HAP-1 (cell line): Measurements from ENCODE around the gene ZNF296.

Experiments used
- DNase-seq, 2 experiments: peaks; one replicate each; pipeline ENCODE4 v3.0.0-alpha.2; 2016 to 2020; ENCODE audit warnings: low spot score in 2 of 2
- H3K27me3 ChIP-seq: fragments of 250-450 bp; sonication (Bioruptor Pico); 2 replicates; pipeline ENCODE4 v1.5.1; 2020; ENCODE audit warnings: low read depth, mild to moderate bottlenecking, moderate library complexity
- H3K36me3 ChIP-seq: fragments of 250-450 bp; sonication (Bioruptor Pico); replicated peaks from 2 replicates; pipeline ENCODE4 v1.5.1; 2020; ENCODE audit warnings: mild to moderate bottlenecking
- H3K4me1 ChIP-seq: fragments of 250-450 bp; sonication (Bioruptor Pico); 2 replicates; pipeline ENCODE4 v1.5.1; 2020; ENCODE audit warnings: mild to moderate bottlenecking
- H3K4me3 ChIP-seq: fragments of 250-450 bp; sonication (Bioruptor Pico); 2 replicates; pipeline ENCODE4 v1.5.1; 2020; ENCODE audit warnings: mild to moderate bottlenecking, moderate library complexity
- H3K9me3 ChIP-seq: fragments of 250-450 bp; sonication (Bioruptor Pico); 2 replicates; pipeline ENCODE4 v1.5.1; 2020; ENCODE audit warnings: mild to moderate bottlenecking, moderate library complexity
- in situ Hi-C: fragments of 300-500 bp; cut with MboI; formaldehyde crosslinking; loops from 3 replicates; pipeline ENCODE4 v1.14.3; 2020; ENCODE audit warnings: low sequenced_read_pairs, inconsistent platforms, mixed read lengths

Gene ZNF296

DNA sequence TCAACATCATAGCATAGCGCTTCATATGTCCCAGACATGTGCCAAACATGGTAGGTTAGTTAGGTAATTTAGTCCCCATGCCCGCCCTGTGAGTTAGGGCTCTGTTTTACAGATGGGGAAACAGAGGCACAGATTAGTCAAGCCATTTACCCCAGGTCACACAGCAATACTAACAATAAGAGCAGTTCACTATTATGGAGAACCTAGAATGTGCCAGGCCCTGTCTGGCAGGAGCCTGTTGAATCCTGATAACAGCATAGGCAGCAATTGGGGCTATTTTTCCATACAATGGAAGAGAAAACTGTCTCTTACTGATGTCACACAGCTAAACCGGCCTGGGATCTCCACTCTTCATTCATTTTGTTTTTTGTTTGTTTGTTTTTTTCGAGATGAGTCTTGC is 10.2 kb upstream of the ZNF296 start:
- Histone ChIP-seq H3K9me3 (no peaks in the 10 kb centered on the region), H3K4me1 (0 out of 2 replicates have a peak, but pooled peaks cover 2% of the 10 kb centered on the region), H3K36me3 (peaks cover 56% of the 10 kb centered on the region), H3K27me3 (no peaks in the 10 kb centered on the region), H3K4me3 (no peak overlapping the region)
- no peak for DNase-seq
- in situ Hi-C loops = no loop called here

DNA sequence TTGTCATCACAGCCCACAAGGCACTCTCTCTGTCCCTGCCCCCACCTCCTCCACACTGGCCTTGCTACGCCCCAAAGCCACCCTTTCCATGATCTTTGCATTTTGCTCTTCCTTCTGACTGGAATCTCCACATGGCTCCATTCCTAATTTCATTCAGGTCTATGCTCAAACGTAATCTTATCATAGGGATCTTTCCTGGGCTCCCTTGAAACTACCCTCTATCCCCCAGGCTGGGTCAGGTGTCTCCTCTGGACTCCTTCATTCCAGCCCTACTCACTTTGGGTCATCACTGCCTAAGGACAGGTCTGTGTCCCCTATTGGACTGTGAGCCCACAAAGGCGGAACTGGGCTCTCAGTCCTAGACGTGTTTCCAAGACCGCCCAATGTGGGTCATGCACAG is 5.9 kb upstream of the ZNF296 start:
- peaks cover 36% of the 10 kb centered on the region for H3K36me3 ChIP-seq

DNA sequence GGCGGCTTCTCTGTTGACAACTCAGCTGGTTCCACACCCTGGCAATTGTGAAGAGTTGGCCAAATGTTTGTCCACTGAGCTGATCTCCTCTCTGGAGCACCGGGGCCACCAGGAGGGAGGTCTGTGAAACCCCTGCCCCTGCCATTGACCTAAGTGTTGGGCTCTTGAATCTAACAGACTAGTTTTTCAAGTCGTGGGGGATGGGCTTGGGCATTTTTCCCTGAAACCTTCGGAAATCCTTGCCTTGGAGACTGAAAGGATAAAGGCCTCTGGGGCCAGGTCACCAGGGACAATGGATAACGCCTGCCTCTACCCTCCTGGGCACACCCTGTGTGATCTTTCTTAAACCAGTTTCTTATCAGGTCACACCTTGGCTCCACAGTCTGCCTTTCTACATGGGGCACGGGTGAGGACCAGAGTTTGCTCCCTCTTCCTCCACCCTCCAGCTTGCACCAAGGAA is 3.7 kb upstream of the ZNF296 start:
- no peaks in the 10 kb centered on the region for H3K9me3 ChIP-seq
- DNase-seq = no peak
- in situ Hi-C loops = no loop called here
- H3K27me3 ChIP-seq = no peaks in the 10 kb centered on the region
- H3K36me3 ChIP-seq = peaks cover 28% of the 10 kb centered on the region
- peaks cover 19% of the 10 kb centered on the region for H3K4me1 ChIP-seq
- H3K4me3 ChIP-seq = peak overlapping the region; percentile 100

More for the DNA sequence above, 5.9 kb upstream of the ZNF296 start:
- peaks cover 10% of the 10 kb centered on the region for H3K4me1 ChIP-seq
- no peaks in the 10 kb centered on the region for H3K9me3 ChIP-seq
- no peaks in the 10 kb centered on the region for H3K27me3 ChIP-seq
- no peak for DNase-seq
- in situ Hi-C loops = no loop called here
- no peak overlapping the region for H3K4me3 ChIP-seq

DNA sequence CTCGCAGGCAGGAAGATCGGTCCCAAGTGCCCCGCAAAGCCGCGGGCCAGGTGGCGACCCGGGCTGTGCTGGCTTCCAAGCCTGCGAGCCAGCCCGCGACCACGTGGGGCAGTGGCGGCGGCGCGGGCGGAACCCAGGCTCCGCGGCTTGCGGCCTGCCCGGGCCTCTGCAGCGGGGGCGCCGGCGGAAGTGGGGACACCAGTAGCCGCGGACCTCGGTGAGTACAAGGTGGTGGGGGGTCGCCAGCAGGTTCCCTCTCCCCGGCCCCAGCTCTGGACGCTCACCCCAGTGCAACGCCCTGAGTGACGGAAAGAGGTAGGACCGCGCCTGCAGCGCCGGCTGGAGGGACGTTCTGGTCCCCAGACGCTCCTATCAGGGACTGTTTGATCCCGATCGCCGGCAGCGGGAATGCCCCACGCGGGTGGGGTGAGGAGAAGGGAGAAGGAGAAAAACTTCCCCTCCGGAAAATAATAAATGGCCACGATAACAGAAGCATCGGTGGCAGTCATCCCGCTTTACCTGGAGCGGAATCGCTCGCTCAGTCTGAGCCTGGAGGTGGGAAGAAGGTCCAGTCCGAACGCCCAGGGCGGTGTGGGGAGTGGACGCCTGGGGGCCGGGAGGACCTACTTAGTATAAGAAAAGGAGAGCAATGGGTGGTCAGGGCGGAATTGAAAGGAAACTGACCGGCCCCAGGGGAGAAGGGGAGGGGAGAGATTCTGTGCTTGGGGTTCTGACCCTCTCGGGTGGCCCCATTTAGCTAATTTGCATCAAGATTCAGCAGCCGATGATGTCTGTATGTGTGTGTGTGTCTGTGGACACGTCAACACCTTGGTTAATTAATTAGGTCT is 3.0 kb upstream of the ZNF296 start, which contains the start of gene GEMIN7:
TSS of gene GEMIN7 (plus strand) at position 198 of the 848 bp plus-strand sequence. CDS start 10,855 bp downstream, outside the sequence.
- DNase-seq = peak; percentile 67 to 87
- Histone ChIP-seq H3K9me3 (no peaks in the 10 kb centered on the region), H3K4me1 (peaks cover 24% of the 10 kb centered on the region), H3K27me3 (no peaks in the 10 kb centered on the region), H3K36me3 (peaks cover 27% of the 10 kb centered on the region), H3K4me3 (peak within 1 kb of the TSS; percentile 100)
- in situ Hi-C loops = no loop called here

DNA sequence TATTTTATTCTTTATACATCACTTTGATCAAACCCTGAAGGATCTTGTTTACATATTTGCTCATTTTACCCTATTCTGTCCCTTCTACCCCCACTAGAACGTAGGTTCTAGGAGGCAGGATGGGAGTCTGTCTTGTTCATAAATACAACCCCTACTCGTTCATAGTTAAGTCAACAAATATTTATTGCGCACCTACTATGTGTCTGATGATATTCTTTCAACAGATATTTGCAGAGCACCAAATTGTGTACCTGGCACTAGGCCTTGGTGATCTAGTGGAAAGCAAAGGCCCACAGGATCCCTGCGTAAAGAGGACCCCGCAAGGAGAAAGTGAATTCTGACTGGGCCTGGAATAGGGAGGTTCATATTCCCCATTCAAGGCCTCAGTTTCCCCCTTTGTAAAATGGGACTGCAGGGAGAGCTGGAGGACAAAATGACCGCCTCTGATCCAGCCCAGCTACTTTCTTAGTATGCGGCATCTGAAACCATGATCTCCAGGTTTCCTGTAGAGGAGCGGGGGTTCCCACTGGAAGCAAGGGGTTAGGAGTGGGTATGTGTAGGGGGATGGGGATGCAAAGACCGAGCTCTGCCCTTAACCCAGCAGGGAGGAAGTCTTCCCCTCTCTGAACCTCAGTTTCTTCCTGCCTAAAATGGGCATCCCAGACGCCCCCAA is 2.2 kb upstream of the ZNF296 start:
- H3K27me3 ChIP-seq = no peaks in the 10 kb centered on the region
- H3K9me3 ChIP-seq = no peaks in the 10 kb centered on the region
- peaks cover 24% of the 10 kb centered on the region for H3K4me1 ChIP-seq
- DNase-seq = no peak
- in situ Hi-C loops = no loop called here
- H3K4me3 ChIP-seq = peak overlapping the region; percentile 100
- peaks cover 28% of the 10 kb centered on the region for H3K36me3 ChIP-seq

DNA sequence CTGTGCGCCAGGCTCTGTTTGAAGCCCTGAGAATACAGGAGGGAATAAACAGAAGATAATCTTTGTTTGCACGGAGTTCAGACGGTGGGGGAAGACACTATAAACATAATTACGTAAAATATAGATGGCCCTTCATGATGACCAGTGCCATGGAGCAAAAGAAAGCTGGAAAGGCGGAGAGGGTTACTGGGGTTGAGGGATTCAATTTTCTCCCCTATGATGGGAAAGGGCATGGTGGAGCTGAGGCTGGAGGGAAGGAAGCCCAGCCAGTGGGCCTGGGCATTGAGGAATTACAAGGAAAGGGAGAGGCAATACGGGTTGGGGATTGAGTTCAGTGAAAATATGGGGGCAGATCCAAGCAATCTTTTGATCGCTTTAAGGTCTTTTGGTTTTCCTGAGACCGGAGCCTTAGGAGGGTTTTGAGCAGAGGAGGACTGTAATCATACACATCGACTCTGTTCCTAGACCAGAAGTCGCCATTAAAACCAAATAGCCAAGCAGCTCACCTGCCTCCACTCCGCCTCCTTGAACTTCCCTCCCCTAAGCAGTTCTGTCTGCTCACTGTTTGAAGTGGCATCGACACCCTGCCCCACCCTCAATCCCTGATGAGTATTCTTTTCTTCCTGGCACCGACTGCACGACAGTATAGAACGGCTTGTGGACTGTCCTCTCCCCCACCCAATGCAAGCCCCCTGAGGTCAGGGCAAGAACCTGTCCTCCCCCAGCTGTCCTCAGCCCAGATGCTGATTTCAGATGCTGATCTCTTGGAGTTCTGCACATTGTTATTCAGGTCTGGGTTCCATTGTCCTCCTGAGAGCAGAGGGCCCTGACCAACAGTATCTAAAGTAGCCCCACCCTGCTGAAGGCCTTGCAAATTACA is 813 bp upstream of the ZNF296 start:
- in situ Hi-C loops = no loop called here
- peaks cover 24% of the 10 kb centered on the region for H3K4me1 ChIP-seq
- no peak for DNase-seq
- H3K27me3 ChIP-seq = no peaks in the 10 kb centered on the region
- H3K9me3 ChIP-seq = no peaks in the 10 kb centered on the region
- peak overlapping the region; percentile 53 for H3K4me3 ChIP-seq
- H3K36me3 ChIP-seq = peaks cover 34% of the 10 kb centered on the region

DNA sequence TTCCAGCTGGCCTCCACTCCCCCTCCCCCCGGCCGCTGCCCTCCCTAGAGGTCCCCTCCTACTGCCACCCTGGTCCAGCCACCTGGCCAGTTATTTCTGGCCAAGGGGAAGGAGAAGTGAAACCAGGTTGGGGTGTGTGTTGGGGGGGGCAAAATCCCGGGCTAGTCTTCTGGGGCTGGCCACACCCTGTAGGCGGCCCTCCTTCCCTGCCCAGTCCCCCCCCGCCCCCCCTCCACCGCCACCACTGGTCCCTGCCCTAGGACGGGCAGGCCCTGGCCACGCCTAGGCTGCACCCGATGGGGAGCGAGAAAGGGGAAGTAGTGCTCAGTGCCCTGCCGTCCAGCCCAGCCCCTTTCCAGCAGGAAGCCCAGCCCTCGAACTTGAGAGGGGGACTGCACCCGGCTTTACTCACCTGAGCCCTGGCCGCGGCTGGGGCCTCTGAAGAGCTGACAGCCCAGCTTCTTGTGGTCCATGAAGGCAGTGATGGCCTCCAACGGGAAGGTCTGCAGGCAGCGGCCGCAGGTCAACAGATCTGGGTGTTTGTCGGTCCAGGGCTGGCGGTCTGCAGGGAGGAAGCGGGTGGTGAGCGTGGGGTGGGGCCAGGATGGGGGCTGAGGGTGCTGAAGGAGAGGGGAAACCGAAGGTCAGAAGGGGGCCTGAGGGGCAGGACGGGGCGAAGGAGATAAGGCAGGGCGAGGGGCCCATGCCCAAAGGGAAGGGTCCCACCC is 813 bp downstream of the ZNF296 start:
- Histone ChIP-seq H3K36me3 (peaks cover 37% of the 10 kb centered on the region), H3K27me3 (no peaks in the 10 kb centered on the region), H3K4me3 (peak overlapping the region; percentile 53), H3K9me3 (no peaks in the 10 kb centered on the region), H3K4me1 (peaks cover 24% of the 10 kb centered on the region)
- DNase-seq = peak; percentile 69 to 85
- in situ Hi-C loops = no loop called here

DNA sequence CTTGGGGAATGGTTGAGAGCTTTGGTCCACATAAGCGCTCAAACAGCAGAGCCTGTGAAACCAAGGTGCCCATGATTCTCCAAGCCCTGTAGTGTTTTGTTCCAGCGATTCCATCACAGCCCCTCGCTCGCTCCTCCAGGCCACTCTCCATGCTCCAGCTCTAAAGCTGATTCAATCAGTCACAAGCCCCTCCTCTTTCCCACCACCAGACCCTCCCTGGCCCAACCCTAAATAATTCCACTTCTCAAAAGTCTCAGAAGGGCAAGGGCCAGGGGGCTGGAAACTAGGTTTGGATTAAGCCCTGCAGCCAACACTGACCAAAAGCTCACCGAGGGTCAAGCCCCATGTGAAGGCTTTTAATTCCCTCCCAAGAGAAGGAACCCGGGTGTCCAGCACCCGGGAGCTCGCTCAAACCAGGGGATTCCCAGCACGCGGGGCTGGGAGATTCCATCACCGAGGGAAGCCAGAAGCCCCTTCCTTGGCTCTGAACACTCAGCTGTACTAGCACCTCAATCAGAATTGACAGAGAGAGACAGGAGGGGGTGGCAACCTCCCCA is 1.5 kb downstream of the ZNF296 start:
- H3K27me3 ChIP-seq = no peaks in the 10 kb centered on the region
- H3K4me3 ChIP-seq = peak overlapping the region; percentile 53
- H3K36me3 ChIP-seq = peaks cover 43% of the 10 kb centered on the region
- DNase-seq = peak in 1 of 2 experiments; percentile 42
- in situ Hi-C loops = no loop called here
- peaks cover 24% of the 10 kb centered on the region for H3K4me1 ChIP-seq
- H3K9me3 ChIP-seq = no peaks in the 10 kb centered on the region

DNA sequence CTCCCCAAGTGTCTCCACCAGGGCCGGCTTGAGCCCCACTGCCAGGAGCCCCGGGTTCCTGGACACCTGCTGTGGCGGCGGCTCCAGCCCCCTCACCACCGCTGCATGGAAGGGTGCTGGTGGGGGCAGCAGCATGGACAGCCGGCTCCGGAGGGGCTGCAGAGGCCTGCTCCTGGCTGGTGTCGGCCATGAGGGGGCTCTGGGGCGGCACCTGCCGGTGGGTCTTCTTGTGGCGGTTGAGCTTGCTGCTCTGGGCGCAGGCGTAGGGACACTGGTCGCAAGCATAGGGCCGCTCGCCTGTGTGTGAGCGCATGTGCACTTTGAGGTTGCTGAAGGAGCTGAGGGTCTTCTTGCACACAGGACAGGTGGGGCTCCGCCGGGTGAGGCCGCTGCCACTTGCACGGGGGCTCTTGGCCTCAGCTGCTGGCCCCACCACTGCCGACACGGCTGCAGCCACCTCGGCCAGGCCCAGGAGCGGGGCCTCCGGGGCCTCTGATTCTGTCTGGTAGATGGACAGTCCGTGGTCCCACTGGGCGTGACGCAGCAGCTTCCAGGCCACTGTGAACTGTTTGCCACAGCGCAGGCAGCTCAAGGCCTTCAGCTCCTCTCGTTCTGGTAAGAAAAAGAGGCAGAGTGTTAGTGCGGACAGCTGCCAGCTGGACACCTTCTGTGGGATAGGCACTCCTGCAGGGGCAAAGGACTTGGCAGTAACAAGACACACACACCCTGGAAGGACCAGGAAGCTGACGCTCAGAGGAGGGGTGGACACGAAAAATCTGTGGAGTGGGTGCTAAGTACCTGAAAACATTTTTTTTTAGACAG is 4.1 kb downstream of the ZNF296 start:
- Histone ChIP-seq H3K9me3 (no peaks in the 10 kb centered on the region), H3K27me3 (no peaks in the 10 kb centered on the region), H3K4me3 (no peak overlapping the region), H3K4me1 (peaks cover 14% of the 10 kb centered on the region), H3K36me3 (peaks cover 55% of the 10 kb centered on the region)
- peak in 1 of 2 experiments; percentile 10 for DNase-seq
- in situ Hi-C loops = no loop called here

DNA sequence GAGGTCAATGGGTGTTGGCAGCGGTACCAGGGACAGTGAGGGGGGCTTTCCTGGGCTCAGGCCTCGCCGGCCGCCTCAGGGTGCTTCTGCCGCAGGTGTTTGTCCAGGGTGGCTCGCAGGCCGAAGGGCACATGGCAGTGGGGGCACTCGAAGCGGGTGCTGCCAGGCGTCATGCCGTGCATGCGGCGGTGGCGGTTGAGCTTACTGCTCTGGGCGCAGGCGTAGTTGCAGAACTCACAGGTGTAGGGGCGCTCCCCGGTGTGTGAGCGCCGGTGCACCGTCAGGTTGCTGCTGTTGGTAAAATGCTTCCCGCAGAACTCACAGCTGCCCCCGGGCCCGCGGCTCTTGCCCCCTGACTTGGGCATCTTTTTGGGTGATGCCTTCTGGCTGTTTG is 4.7 kb downstream of the ZNF296 start:
- Histone ChIP-seq H3K4me1 (peaks cover 7% of the 10 kb centered on the region), H3K36me3 (peaks cover 60% of the 10 kb centered on the region), H3K9me3 (no peaks in the 10 kb centered on the region), H3K4me3 (no peak overlapping the region), H3K27me3 (no peaks in the 10 kb centered on the region)
- in situ Hi-C loops = no loop called here
- DNase-seq = no peak

DNA sequence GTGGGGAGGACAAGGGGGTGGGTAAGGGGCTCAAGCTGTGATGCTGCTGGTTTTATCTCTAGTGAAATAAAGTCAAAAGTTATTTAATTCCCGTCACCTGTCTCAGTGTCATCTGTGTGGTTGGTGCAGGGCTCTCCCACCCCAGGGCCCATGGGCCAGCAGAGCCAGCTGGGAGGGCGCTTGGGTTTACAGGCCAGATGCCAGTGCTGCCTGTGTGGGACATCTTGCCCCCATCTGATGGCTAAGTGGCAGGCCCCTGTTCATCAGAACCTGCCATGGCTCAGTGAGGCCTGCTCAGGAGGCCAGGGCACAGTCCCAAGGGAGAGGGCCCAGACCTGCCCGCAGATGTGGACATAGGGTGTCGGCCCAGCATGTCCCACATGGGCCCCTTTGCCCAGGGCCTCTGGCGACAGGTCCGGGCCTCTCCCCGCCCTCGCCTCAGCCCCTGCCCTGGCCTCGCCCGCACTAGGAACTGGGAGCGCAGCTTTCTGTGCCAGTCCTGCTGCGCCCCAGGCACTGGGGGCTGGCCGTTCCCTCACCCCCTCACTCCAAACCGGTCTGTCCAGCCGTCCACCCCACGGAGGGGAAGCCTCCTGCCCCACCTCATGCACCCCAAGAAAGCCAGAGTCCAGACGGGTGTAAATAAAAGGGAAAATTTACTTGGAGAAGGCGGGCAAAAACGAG is 5.3 kb downstream of the ZNF296 start:
- Histone ChIP-seq H3K27me3 (no peaks in the 10 kb centered on the region), H3K9me3 (no peaks in the 10 kb centered on the region), H3K4me1 (peaks cover 6% of the 10 kb centered on the region; the same call in 1 of the 2 replicates), H3K4me3 (no peak overlapping the region), H3K36me3 (peaks cover 59% of the 10 kb centered on the region)
- in situ Hi-C loops = no loop called here
- no peak for DNase-seq

DNA sequence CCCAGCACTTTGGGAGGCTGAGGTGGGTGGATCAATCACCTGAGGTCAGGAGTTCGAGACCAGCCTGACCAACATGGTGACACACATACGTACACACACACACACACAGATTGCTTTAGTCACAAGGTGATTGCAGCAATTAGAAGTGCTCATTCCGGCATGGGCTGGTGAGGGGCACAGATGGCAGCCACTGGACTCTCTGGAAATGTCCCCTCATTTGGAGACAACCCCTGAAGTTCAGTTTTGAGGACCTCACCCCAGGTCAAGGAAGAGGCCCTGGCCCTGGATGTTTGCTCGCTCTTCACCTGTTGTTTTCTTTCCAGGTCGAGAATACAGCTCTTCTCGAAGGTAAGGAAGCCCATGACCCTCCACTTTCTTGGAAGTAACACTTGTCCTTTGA is 6.1 kb downstream of the ZNF296 start:
- in situ Hi-C loops = no loop called here
- Histone ChIP-seq H3K36me3 (peaks cover 57% of the 10 kb centered on the region), H3K9me3 (no peaks in the 10 kb centered on the region), H3K4me3 (no peak overlapping the region), H3K4me1 (peaks cover 6% of the 10 kb centered on the region; the same call in 1 of the 2 replicates), H3K27me3 (no peaks in the 10 kb centered on the region)
- DNase-seq = no peak
